IPS DF 4.7 (cell line): ENCODE measurements around the gene DPEP1.

Experiments
- DNase-seq: peaks from one replicate; pipeline ENCODE4 v3.0.0-alpha.2; 2013; ENCODE audit warnings: low spot score; ENCODE audit errors: extremely low read depth

Gene DPEP1

GRCh38 chr16:89598199-89598598 is 15.2 kb upstream of the DPEP1 start:
- no peak for DNase-seq

GRCh38 chr16:89599451-89599858 is 14.0 kb upstream of the DPEP1 start:
- no peak for DNase-seq

GRCh38 chr16:89599902-89600301 is 13.5 kb upstream of the DPEP1 start:
- no peak for DNase-seq

- no peak for DNase-seq
Observed at GRCh38 chr16:89600427-89600826, 13.0 kb upstream of the DPEP1 start.

GRCh38 chr16:89600956-89601355 is 12.5 kb upstream of the DPEP1 start:
- DNase-seq, result no peak

GRCh38 chr16:89601906-89602272 is 11.6 kb upstream of the DPEP1 start:
- no peak for DNase-seq

- DNase-seq, result no peak
Observed at GRCh38 chr16:89602273-89602951, 11.0 kb upstream of the DPEP1 start.

GRCh38 chr16:89602952-89603590 is 10.4 kb upstream of the DPEP1 start:
- DNase-seq, result no peak

GRCh38 chr16:89604764-89605163 is 8.7 kb upstream of the DPEP1 start:
- DNase-seq, result no peak

- no peak for DNase-seq
Observed at GRCh38 chr16:89605186-89605970, 8.1 kb upstream of the DPEP1 start.

GRCh38 chr16:89606006-89606405 is 7.4 kb upstream of the DPEP1 start:
- no peak for DNase-seq

- DNase-seq, result no peak
Observed at GRCh38 chr16:89607453-89607852, 6.0 kb upstream of the DPEP1 start.

- no peak for DNase-seq
Observed at GRCh38 chr16:89607937-89608740, 5.3 kb upstream of the DPEP1 start.

- no peak for DNase-seq
Observed at GRCh38 chr16:89610108-89610453, 3.4 kb upstream of the DPEP1 start.

- no peak for DNase-seq
Observed at GRCh38 chr16:89612415-89613166, 851 bp upstream of the DPEP1 start.

- DNase-seq, result no peak
Observed at GRCh38 chr16:89613954-89614459, 565 bp downstream of the DPEP1 start.

GRCh38 chr16:89615176-89615575 is 1.7 kb downstream of the DPEP1 start:
- DNase-seq, result no peak

GRCh38 chr16:89615596-89616090 is 2.2 kb downstream of the DPEP1 start:
- no peak for DNase-seq

GRCh38 chr16:89616623-89617022 is 3.2 kb downstream of the DPEP1 start:
- DNase-seq, result no peak

- DNase-seq, result no peak
Observed at GRCh38 chr16:89617036-89617435, 3.6 kb downstream of the DPEP1 start.
